Fibroblast of pulmonary artery (primary cell): Measurements from ENCODE around the gene HLA-DQB2.

Experiments
- DNase-seq: peaks from one replicate; pipeline ENCODE4 v3.0.0-alpha.2; 2010; ENCODE audit warnings: low read depth
- H3K4me3 ChIP-seq: replicated peaks from 2 replicates; pipeline ENCODE4 v1.5.1; 2011; ENCODE audit warnings: low read depth, mild to moderate bottlenecking, control low read depth, low read length, moderate library complexity
- TF ChIP-seq, protein P1 (sequence below): IDR thresholded peaks from 2 replicates; pipeline ENCODE4 v1.5.1; 2011; ENCODE audit warnings: mild to moderate bottlenecking, control low read depth, low read length, inconsistent platforms; ENCODE audit errors: missing control alignments

HLA-DQB2 gene

GRCh38 chr6:32775071-32775470, 11.7 kb upstream of the HLA-DQB2 start:
- DNase-seq, result no peak
- H3K4me3 ChIP-seq, result no peak overlapping the region
- TF ChIP-seq, protein P1, sequence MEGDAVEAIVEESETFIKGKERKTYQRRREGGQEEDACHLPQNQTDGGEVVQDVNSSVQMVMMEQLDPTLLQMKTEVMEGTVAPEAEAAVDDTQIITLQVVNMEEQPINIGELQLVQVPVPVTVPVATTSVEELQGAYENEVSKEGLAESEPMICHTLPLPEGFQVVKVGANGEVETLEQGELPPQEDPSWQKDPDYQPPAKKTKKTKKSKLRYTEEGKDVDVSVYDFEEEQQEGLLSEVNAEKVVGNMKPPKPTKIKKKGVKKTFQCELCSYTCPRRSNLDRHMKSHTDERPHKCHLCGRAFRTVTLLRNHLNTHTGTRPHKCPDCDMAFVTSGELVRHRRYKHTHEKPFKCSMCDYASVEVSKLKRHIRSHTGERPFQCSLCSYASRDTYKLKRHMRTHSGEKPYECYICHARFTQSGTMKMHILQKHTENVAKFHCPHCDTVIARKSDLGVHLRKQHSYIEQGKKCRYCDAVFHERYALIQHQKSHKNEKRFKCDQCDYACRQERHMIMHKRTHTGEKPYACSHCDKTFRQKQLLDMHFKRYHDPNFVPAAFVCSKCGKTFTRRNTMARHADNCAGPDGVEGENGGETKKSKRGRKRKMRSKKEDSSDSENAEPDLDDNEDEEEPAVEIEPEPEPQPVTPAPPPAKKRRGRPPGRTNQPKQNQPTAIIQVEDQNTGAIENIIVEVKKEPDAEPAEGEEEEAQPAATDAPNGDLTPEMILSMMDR, result no peak

DNA sequence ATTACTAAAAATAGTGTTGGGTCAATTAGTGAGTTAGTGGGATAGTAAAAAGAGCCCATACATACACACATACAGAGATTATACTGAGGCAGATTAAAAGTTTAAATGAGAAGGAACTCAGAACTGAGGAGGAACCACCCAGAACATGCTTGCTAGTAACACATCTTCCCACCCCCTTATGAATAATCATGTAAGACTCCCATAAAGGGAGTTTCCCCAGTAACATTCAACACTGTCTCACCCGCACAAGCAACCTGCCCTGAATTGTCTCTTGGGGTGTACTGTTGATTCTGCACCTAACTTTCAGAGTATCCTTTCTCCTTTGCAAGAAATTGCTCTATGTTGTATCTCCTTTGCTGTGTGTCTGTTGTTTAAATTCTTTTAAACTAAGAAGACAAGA, 11.1 kb upstream of the HLA-DQB2 start:
- no peak for DNase-seq
- TF ChIP-seq, protein P1, result no peak
- no peak overlapping the region for H3K4me3 ChIP-seq

DNA sequence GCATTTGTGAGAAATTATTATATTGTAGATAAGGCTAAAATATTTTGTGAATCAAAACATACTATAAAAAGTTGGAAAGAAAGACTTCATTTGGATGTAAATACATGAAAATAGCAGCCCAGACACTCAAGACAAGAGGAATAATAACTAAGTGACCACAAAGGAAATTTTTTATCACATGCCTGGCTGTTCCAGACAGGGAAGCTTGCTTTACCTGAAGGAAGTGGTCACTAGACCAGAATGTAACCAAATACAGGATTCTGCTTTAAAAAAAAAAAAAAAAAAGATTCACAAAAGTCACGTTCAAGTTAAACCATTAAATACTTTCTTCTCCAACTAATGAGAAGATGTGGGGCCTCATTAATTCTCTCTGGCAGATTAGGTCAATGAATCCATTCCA, 9.3 kb upstream of the HLA-DQB2 start:
- TF ChIP-seq, protein P1, result no peak
- no peak overlapping the region for H3K4me3 ChIP-seq
- no peak for DNase-seq

- no peak for DNase-seq
- no peak overlapping the region for H3K4me3 ChIP-seq
- TF ChIP-seq, protein P1, result no peak
Observed at GRCh38 chr6:32764048-32764447, 716 bp upstream of the HLA-DQB2 start.

- TF ChIP-seq, protein P1, result no peak
- DNase-seq, result no peak
- no peak overlapping the region for H3K4me3 ChIP-seq
Observed at GRCh38 chr6:32761548-32761947, 1.8 kb downstream of the HLA-DQB2 start.

DNA sequence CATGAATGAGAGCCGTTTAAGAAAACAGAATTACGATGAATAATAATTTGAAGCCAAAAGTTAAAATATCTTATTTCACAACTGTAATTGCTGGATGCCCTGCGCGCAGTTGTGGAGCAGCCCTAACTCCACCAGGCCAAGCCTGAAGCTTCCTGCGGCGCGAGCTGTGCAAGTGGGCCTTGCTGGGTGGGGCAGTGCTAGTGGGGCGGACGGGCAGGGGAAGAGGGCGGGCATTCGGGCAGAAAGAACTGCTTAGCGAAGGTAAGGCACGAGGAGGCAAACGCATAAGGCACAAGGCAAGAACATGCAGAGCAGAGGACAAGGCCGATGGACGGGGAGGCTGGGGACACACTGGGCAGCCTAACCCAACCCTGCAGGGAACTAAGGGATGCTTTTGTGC, 2.3 kb downstream of the HLA-DQB2 start:
- H3K4me3 ChIP-seq, result no peak overlapping the region
- TF ChIP-seq, protein P1, result no peak
- DNase-seq, result no peak

GRCh38 chr6:32759669-32760068, 3.7 kb downstream of the HLA-DQB2 start:
- no peak overlapping the region for H3K4me3 ChIP-seq
- TF ChIP-seq, protein P1, result no peak
- DNase-seq, result no peak
